Keratinocyte (primary cell): Measurements from ENCODE around the gene CFAP46. TPM values are rescaled to one million over a fixed set of nuclear protein-coding genes. Genes with fewer than 3 reads are reported as not detected.

ENCODE experiments used
- DNase-seq: peaks from one replicate; pipeline ENCODE4 v3.0.0-alpha.2; 2011; ENCODE audit warnings: low read depth, missing footprints, low spot score
- FAIRE-seq: peaks from 2 replicates; lab custom pipeline; 2011; peaks lifted over from hg19 to GRCh38; lab: Jason Lieb, UNC
- H2AFZ ChIP-seq: 2 replicates; pipeline ENCODE4 v1.6.0; 2012; ENCODE audit warnings: low read length, control low read depth, inconsistent platforms; ENCODE audit not compliant: control insufficient read depth
- H3K27ac ChIP-seq: 2 replicates; pipeline ENCODE4 v1.5.1; 2011; ENCODE audit warnings: low read length; ENCODE audit not compliant: control insufficient read depth, insufficient read depth
- H3K27me3 ChIP-seq: 3 replicates; pipeline ENCODE4 v1.6.0; 2011; ENCODE audit warnings: low read length; ENCODE audit not compliant: control insufficient read depth, insufficient read depth; ENCODE audit errors: extremely low read depth
- H3K36me3 ChIP-seq, 2 experiments: 2 replicates in 1 of 2; 3 replicates in 1 of 2; pipeline ENCODE4 v1.5.1; 2011; ENCODE audit warnings: low read length in 2 of 2, mild to moderate bottlenecking in 1 of 2; ENCODE audit not compliant: control insufficient read depth in 2 of 2, insufficient read depth in 2 of 2; ENCODE audit errors: extremely low read depth in 1 of 2
- H3K4me1 ChIP-seq: 3 replicates; pipeline ENCODE4 v1.5.1; 2011; ENCODE audit warnings: low read length; ENCODE audit not compliant: control insufficient read depth, insufficient read depth; ENCODE audit errors: extremely low read depth
- H3K4me2 ChIP-seq: 3 replicates; pipeline ENCODE4 v1.6.0; 2011; ENCODE audit warnings: low read depth, low read length; ENCODE audit not compliant: control insufficient read depth, insufficient read depth; ENCODE audit errors: extremely low read depth
- H3K4me3 ChIP-seq, 3 experiments: fragments of 200-600 bp in 1 of 3; sonication (generic) in 1 of 3; 2 replicates in 2 of 3; 3 replicates in 1 of 3; pipeline ENCODE4 v1.5.1; 2011 to 2016; ENCODE audit warnings: low read length in 3 of 3, mild to moderate bottlenecking in 3 of 3, control low read depth in 2 of 3, inconsistent platforms in 1 of 3, low read depth in 1 of 3, mixed read lengths in 1 of 3, mixed run types in 1 of 3, moderate library complexity in 1 of 3; ENCODE audit not compliant: control insufficient read depth in 2 of 3, insufficient read depth in 2 of 3; ENCODE audit errors: extremely low read depth in 1 of 3
- H3K79me2 ChIP-seq: 2 replicates; pipeline ENCODE4 v1.6.0; 2012; ENCODE audit warnings: low read length; ENCODE audit not compliant: control insufficient read depth, insufficient read depth
- H3K9ac ChIP-seq: 3 replicates; pipeline ENCODE4 v1.6.0; 2011; ENCODE audit warnings: low read length; ENCODE audit not compliant: control insufficient read depth, insufficient read depth; ENCODE audit errors: extremely low read depth
- H3K9me1 ChIP-seq: 3 replicates; pipeline ENCODE4 v1.6.0; 2011; ENCODE audit warnings: low read length; ENCODE audit not compliant: control insufficient read depth, insufficient read depth; ENCODE audit errors: extremely low read depth
- H3K9me3 ChIP-seq: 2 replicates; pipeline ENCODE4 v1.5.1; 2012; ENCODE audit warnings: low read depth, low read length; ENCODE audit not compliant: control insufficient read depth
- H4K20me1 ChIP-seq: 3 replicates; pipeline ENCODE4 v1.6.0; 2011; ENCODE audit warnings: low read length; ENCODE audit not compliant: control insufficient read depth, insufficient read depth; ENCODE audit errors: extremely low read depth
- EZH2 ChIP-seq: IDR thresholded peaks from one replicate; pipeline ENCODE4 v1.6.1; 2012; ENCODE audit warnings: inconsistent platforms, mild to moderate bottlenecking, low read length, moderate library complexity
- dilution Hi-C: fragments of 300-500 bp; cut with MboI; formaldehyde crosslinking; loops from one replicate; pipeline ENCODE4 v1.7.0; 2020; ENCODE audit warnings: low sequenced_read_pairs; ENCODE audit not compliant: extremely low pct_ligation_motif_present
- polyA plus RNA-seq, 5 experiments: library from polyadenylated mRNA; depleted of rRNA in 3 of 5; stranded (reverse) in 3 of 5; stranded (forward) in 1 of 5; unstranded in 1 of 5; fragments of >200 nt; gene quantifications; 1 replicate in 1 of 5; 2 replicates in 3 of 5; 3 replicates in 1 of 5; pipeline versions ENCODE4 v1.2.1 to v1.2.3, GENCODE V29; 2011 to 2012; ENCODE audit warnings: missing spikeins in 2 of 5, low read depth in 1 of 5, low replicate concordance in 1 of 5
- TF ChIP-seq, protein P1 (sequence below), 3 experiments: IDR thresholded peaks in 1 of 3; conservative IDR thresholded peaks in 1 of 3; optimal IDR thresholded peaks in 1 of 3; 2 replicates in 2 of 3; 3 replicates in 1 of 3; pipeline versions ENCODE3 to v1.5.1; 2011; ENCODE audit warnings: low read length in 3 of 3, mild to moderate bottlenecking in 3 of 3, moderate library complexity in 2 of 3, control low read depth in 1 of 3, inconsistent platforms in 1 of 3; ENCODE audit not compliant: insufficient read depth in 2 of 3; ENCODE audit errors: extremely low read depth in 1 of 3

CFAP46 gene
- polyA plus RNA-seq, 1 donor (not counting 4 experiments of a cell fraction or from before 2014, with no cell fraction given), result 1.00 TPM

GRCh38 chr10:132762267-132762666, 180.1 kb downstream of the CFAP46 start:
- Histone ChIP-seq H3K36me3 (no peaks in the 10 kb centered on the region), H2AFZ (no peak overlapping the region), H3K27ac (no peak overlapping the region), H3K79me2 (no peaks in the 10 kb centered on the region), H3K4me1 (no peaks in the 10 kb centered on the region), H3K9me1 (no peaks in the 10 kb centered on the region), H4K20me1 (no peaks in the 10 kb centered on the region), H3K27me3 (no peaks in the 10 kb centered on the region), H3K4me2 (no peak overlapping the region), H3K9ac (no peak overlapping the region), H3K9me3 (peaks cover 3% of the 10 kb centered on the region), H3K4me3 (no peak overlapping the region)
- dilution Hi-C loops, result no loop called here
- DNase-seq (no peak), FAIRE-seq (no peak)
- no peak for TF ChIP-seq EZH2
- TF ChIP-seq, protein P1, sequence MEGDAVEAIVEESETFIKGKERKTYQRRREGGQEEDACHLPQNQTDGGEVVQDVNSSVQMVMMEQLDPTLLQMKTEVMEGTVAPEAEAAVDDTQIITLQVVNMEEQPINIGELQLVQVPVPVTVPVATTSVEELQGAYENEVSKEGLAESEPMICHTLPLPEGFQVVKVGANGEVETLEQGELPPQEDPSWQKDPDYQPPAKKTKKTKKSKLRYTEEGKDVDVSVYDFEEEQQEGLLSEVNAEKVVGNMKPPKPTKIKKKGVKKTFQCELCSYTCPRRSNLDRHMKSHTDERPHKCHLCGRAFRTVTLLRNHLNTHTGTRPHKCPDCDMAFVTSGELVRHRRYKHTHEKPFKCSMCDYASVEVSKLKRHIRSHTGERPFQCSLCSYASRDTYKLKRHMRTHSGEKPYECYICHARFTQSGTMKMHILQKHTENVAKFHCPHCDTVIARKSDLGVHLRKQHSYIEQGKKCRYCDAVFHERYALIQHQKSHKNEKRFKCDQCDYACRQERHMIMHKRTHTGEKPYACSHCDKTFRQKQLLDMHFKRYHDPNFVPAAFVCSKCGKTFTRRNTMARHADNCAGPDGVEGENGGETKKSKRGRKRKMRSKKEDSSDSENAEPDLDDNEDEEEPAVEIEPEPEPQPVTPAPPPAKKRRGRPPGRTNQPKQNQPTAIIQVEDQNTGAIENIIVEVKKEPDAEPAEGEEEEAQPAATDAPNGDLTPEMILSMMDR (optimal IDR thresholded peaks at IDR 0.05 in 1 of 3, IDR thresholded peaks at IDR 0.05 in 1 of 3, conservative IDR thresholded peaks at IDR 0.05 in 1 of 3; ENCODE audit: extremely low read depth in 1 of 3, insufficient read depth in 2 of 3, low read length in 3 of 3), result no peak

DNA sequence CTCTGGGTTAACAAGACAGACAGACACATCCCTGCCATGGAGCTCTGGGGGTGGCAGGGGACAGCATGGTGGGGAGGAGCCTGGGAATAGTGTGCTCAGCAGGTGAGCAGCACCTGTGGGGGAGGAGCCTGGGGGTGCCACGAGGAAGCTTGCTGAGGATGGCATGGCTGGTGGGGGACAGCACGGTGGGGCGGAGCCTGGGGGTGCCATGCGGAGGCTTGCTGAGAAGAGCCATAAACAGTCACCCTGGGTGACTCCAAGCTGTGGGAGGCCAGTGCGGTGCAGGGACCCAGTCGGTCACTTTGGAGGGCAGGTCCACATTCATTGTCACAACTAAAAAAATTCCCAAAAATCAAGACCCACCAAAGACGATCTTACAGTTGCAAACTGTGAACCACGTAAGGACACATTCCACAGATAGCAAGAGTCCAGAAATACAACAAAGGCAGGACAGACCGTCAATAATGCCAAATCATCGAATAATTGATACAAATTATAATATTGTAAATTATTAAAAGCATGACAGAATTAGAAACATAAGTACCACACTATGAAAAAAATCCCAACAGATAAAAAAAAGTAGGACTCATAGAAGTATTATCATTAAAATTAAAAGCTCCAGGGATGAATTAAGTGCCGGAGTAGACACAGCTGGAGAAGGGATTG, 180.8 kb downstream of the CFAP46 start:
- TF ChIP-seq EZH2, result no peak
- TF ChIP-seq, protein P1 (optimal IDR thresholded peaks at IDR 0.05 in 1 of 3, IDR thresholded peaks at IDR 0.05 in 1 of 3, conservative IDR thresholded peaks at IDR 0.05 in 1 of 3; ENCODE audit: extremely low read depth in 1 of 3, insufficient read depth in 2 of 3, low read length in 3 of 3), result no peak

More for the DNA sequence above, 180.8 kb downstream of the CFAP46 start:
- Histone ChIP-seq H3K79me2 (no peaks in the 10 kb centered on the region), H3K27me3 (no peaks in the 10 kb centered on the region), H2AFZ (no peak overlapping the region), H3K4me1 (no peaks in the 10 kb centered on the region), H4K20me1 (no peaks in the 10 kb centered on the region), H3K4me2 (no peak overlapping the region), H3K9ac (no peak overlapping the region), H3K9me3 (peaks cover 3% of the 10 kb centered on the region), H3K36me3 (no peaks in the 10 kb centered on the region), H3K4me3 (no peak overlapping the region), H3K27ac (no peak overlapping the region), H3K9me1 (no peaks in the 10 kb centered on the region)
- DNase-seq (no peak), FAIRE-seq (no peak)
- dilution Hi-C loops, result no loop called here
